Transverse colon (tissue), 1 donor: ENCODE results near the gene MT1A.

Source experiments
- EP300 ChIP-seq: sonication (generic); formaldehyde crosslinking; IDR thresholded peaks from one replicate; pipeline ENCODE4 v1.6.1; 2017; ENCODE audit warnings: antibody characterized with exemption, low read depth
- POLR2A ChIP-seq: fragments of 450-650 bp; IDR thresholded peaks from one replicate; pipeline ENCODE4 v1.6.1; 2016; ENCODE audit warnings: antibody characterized with exemption, mild to moderate bottlenecking, moderate library complexity

DNA sequence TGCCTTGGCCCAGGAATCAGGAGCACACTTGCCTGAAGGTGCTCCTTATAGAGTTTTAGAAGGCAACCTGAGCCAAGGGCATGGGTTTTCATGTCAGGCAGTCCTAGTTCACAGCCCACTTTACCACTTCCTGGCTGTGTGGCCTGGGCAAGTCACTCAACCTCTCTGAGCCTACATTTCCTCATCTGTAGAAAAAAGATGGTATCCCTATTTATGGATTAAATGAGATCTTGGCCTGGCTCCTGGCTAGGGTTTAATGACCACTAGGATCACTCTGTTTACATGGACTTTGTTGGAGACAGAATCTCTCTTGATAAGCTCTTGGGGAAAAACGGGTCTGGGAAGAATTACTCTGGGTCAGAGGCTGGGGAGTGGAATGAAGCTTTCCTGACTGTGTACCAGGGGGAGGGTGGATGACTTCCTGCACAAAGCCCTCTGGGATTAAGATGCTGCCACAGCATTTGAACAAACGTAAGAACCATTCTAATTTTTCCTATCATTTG, 27.8 kb upstream of the MT1A start:
- no peak for TF ChIP-seq EP300
- no peak for TF ChIP-seq POLR2A
